T-helper 9 cell (primary cell): ENCODE data around the gene KCND2.

Source experiments
- DNase-seq: peaks from one replicate; pipeline ENCODE4 v3.0.0-alpha.2; 2020

KCND2 gene

GRCh38 chr7:120311028-120311788, 38.2 kb downstream of the KCND2 start:
- DNase-seq = no peak

GRCh38 chr7:120320218-120320961, 47.4 kb downstream of the KCND2 start:
- DNase-seq = no peak

GRCh38 chr7:120327054-120327453, 54.1 kb downstream of the KCND2 start:
- DNase-seq = no peak

- no peak for DNase-seq
These were observed 59.5 kb downstream of the KCND2 start for GRCh38 chr7:120332433-120332832.

- no peak for DNase-seq
These were observed 61.5 kb downstream of the KCND2 start for GRCh38 chr7:120334475-120334874.

GRCh38 chr7:120337308-120337907, 64.4 kb downstream of the KCND2 start:
- DNase-seq = no peak

- DNase-seq = no peak
These were observed 71.3 kb downstream of the KCND2 start for GRCh38 chr7:120344276-120344675.

- no peak for DNase-seq
These were observed 80.2 kb downstream of the KCND2 start for GRCh38 chr7:120353171-120353570.

GRCh38 chr7:120360918-120361317, 87.9 kb downstream of the KCND2 start:
- DNase-seq = no peak

GRCh38 chr7:120363414-120363813, 90.4 kb downstream of the KCND2 start:
- DNase-seq = no peak

- no peak for DNase-seq
These were observed 98.0 kb downstream of the KCND2 start for GRCh38 chr7:120370954-120371353.

GRCh38 chr7:120373174-120373573, 100.2 kb downstream of the KCND2 start:
- DNase-seq = no peak

- no peak for DNase-seq
These were observed 121.6 kb downstream of the KCND2 start for GRCh38 chr7:120394595-120394994.

GRCh38 chr7:120395526-120396019, 122.6 kb downstream of the KCND2 start:
- no peak for DNase-seq

- DNase-seq = no peak
These were observed 125.5 kb downstream of the KCND2 start for GRCh38 chr7:120398284-120399000.

GRCh38 chr7:120400806-120401455, 128.0 kb downstream of the KCND2 start:
- no peak for DNase-seq

GRCh38 chr7:120402079-120402767, 129.2 kb downstream of the KCND2 start:
- DNase-seq = no peak

GRCh38 chr7:120402801-120403200, 129.8 kb downstream of the KCND2 start:
- DNase-seq = no peak

- DNase-seq = no peak
These were observed 131.1 kb downstream of the KCND2 start for GRCh38 chr7:120404042-120404441.

GRCh38 chr7:120405652-120406051, 132.7 kb downstream of the KCND2 start:
- DNase-seq = no peak

- no peak for DNase-seq
These were observed 134.0 kb downstream of the KCND2 start for GRCh38 chr7:120407010-120407409.
